HG02840 (cell line): ENCODE results near the gene CTXN1.

ENCODE experiments used
- ATAC-seq: cut with Tn5 transposase; IDR thresholded peaks from one replicate; pipeline ENCODE4 v1.9.1; 2021; ENCODE audit warnings: mild to moderate bottlenecking, moderate library complexity, moderate number of reproducible peaks; ENCODE audit not compliant: unreplicated experiment, low FRiP score

The CTXN1 gene

GRCh38 chr19:7915250-7916102 lies 10.5 kb downstream of the CTXN1 start:
- no peak for ATAC-seq

- no peak for ATAC-seq
These were observed 11.3 kb downstream of the CTXN1 start, which contains the start of gene TGFBR3L for GRCh38 chr19:7914598-7915045. TGFBR3L (plus strand) TSS chr19:7914830.

GRCh38 chr19:7914099-7914498 lies 11.8 kb downstream of the CTXN1 start:
- no peak for ATAC-seq

- no peak for ATAC-seq
These were observed 12.3 kb downstream of the CTXN1 start for GRCh38 chr19:7913652-7914051.

DNA sequence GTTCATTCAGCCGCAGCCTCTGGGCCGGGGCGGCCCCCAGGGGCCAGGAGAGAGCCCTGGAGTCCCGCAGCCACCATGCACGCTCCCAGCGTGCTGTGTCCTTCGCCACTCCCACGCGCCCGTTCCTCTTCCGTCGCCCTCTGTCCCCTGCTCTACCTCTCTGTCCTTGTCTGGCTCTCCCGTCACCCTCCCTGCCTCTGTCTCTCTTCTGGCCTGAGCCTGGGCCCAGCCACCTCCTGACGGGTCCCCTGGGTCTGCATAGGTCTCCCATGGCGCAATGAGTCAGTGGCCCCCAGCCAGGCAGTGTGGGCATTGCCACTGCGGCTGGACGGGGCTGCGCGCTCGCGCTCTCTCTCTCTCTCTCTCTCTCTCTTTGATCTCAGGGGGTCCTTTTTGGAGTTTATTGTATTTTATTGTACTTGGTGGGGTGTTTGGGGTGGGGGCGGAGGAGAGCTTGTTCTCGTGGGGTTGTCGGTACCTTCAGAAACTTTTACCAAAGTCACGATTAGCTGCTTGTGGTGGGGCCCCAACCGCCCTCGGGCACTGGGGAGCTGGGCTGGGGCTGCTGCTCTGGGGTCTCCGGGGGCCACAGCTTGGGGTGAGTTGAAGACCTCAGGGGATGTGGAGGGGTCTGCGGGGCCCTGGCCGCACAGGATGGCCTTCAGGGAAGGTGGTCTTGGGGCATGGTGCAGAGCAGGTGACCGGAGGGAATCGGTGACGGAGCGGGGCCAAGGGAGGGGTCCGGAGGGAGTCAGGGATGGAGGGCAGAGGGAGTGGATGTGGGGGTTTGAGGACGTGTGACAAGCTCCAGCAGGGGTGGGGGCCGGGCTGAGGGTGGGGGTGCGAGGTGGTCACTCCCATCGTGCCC lies 13.0 kb downstream of the CTXN1 start:
- no peak for ATAC-seq

DNA sequence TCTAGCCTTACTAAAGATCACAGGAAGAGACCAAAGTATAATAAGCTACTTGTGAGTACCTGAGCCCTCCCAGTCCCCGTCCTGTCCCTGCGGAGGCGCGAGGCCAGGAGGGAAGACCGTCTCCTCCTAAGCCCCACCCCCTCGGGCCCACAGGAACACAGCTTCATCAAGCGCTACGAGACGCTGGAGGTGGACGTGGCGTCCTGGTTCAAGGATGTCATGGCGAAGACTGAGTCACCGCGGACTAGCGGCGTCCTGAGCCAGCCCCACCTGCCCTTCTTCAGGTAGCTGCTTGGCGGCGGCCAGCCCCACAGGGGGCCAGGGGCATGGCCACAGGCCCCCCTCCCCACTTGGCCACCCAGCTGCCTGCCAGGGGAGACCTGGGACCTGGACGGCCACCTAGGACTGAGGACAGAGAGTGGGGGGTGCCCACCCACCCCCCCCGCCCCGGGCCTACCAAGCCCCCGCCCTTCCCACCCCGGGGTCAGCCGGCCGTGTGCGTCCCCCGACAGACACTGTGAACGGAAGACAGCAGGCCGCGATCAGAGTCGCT lies 13.7 kb downstream of the CTXN1 start:
- no peak for ATAC-seq

- no peak for ATAC-seq
These were observed 14.3 kb downstream of the CTXN1 start for GRCh38 chr19:7911508-7912143.

DNA sequence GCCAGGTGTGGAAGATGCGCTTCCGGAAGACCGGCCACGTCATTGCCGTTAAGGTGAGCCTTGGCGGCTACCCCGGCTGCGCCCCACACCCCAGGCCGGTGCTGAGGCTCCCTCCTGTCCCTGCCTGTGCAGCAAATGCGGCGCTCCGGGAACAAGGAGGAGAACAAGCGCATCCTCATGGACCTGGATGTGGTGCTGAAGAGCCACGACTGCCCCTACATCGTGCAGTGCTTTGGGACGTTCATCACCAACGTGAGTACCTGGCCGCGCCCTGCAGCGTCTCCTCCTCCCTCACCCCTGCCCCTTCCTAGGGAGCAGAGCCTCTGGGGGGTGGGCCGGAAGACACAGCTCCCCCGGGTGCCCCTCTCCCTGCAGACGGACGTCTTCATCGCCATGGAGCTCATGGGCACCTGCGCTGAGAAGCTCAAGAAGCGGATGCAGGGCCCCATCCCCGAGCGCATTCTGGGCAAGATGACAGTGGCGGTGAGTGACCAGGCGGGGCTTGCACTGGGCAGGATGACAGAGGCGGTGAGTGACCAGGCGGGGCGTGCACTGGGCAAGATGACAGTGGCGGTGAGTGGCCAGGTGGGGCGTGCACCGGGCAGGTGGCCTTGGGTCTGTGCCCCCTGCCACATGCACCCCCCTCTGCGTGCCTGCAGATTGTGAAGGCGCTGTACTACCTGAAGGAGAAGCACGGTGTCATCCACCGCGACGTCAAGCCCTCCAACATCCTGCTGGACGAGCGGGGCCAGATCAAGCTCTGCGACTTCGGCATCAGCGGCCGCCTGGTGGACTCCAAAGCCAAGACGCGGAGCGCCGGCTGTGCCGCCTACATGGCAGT lies 15.4 kb downstream of the CTXN1 start:
- no peak for ATAC-seq

- no peak for ATAC-seq
These were observed 16.4 kb downstream of the CTXN1 start for GRCh38 chr19:7909471-7910067.

DNA sequence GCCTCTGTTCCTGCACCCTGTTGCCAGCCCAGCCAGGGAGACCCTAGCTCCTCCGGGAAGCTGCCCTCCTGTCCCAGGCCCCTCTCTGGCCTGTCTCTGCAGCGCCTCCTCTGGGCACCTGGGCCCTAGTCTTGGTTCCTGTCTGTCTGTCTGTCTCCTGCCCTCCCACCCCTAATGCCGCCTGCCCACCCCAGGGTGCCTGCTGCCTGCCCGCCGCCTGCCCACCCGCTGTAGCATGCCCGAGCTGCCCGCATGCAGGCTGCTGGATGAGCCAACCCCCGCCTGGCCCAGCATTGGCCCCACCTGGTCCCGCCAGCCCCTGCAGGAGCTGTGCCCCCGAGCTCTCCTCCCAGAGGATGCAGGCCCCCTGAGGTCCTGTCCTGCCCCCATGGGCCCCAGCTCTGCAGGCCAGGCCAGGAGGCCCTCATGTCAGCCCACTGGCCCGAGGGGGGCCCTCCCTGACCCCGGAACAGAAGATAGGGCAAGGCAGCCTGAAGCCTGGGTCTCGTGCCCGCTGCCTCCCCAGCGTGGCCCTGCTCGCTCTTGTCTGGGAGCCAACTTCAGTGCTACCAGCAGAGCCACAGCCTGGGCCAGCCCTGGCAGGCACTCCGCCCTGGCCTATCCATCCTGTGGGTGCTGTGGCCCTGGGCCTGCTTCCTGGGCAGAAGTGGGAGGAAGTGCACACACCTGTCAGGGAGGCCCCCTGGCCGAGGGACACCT lies 17.0 kb downstream of the CTXN1 start:
- ATAC-seq: no peak

DNA sequence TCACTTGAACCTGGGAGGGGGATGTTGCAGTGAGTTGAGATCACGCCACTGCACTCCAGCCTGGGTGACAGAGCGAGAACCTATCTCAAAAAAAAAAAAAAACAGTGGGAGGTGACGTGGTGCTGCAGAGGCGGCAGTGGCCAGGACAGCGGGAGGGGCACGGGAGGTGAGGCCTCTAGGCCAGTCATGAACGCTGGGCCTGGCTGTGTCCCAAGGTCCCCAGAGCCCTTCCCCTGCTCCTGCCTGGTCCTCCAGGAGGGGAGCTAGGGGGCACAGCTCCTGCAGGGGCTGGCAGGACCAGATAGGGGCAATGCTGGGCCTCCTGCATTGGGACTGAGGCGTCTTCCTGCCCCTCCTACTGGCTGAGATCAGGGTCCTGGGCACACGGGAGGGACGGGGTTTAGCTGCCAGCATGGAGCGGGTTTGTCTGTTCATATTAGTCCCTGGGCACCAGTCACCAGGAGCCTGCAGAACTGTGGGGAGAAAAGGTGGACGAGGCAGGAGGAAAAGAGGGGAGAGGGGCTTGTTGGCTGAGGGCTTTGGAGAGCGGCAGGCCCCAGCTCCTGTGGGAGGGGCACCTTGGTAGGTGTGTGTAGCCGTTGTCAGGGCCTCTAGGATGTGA lies 17.7 kb downstream of the CTXN1 start:
- no peak for ATAC-seq

- no peak for ATAC-seq
These were observed 18.4 kb downstream of the CTXN1 start for GRCh38 chr19:7907544-7907943.

GRCh38 chr19:7907122-7907521 lies 18.8 kb downstream of the CTXN1 start:
- ATAC-seq: no peak

GRCh38 chr19:7905859-7906258 lies 20.1 kb downstream of the CTXN1 start:
- no peak for ATAC-seq

- ATAC-seq: no peak
These were observed 20.7 kb downstream of the CTXN1 start for GRCh38 chr19:7905268-7905667.

DNA sequence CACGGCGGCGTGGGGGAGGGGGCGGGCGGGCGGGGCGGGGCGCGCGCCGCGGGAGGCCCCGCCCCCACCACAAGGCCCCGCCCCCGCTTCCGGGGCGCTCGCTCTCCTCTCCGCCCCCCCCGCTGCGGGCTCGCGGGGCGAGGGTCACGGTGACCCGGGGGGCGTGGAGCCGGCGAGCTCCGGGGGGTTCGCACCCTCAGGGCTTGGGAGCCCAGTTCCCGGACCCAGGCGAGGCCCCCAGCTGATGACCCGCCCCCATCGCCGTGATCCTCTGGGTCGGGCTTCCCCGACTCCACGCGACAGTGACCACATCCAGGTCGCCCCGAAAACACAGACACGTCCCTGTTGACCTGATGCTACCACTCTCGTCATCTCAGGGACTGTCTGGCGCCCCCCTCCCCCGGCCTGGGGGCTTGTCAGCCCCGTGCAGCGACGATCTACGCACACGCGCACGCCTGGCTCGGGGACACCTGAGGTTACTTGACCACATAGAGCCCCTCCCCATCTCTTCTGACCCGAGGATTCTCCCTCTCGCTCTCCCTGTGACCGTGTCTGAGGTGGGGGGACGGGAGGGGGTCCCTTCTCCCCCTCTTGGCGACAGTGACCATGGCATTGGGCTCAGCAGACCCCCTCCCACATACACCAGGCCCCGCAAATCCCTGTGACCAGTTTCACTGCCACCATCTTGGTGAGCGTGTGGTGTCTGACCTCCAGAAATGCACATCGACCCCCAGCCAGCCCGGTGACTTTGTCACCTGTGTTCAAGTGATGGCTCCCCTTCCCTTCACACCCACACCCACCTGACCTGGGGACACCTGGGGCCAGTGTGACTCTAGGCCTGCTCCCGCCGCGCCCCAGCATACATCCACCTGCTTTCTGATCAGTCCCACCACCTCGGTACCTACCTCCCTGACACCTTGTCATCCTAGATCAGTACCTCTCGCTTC lies 21.6 kb downstream of the CTXN1 start:
- ATAC-seq: peak; percentile 37
